Thyroid gland (tissue), 4 donors: ENCODE results near the gene WNK2.

Experiments
- CTCF ChIP-seq, 6 experiments: fragments of 200-600 bp in 3 of 6; fragments of 450-650 bp in 3 of 6; sonication (generic) in 3 of 6; IDR thresholded peaks; one replicate each; pipeline ENCODE4 v1.5.1; 2016 to 2019; ENCODE audit warnings: antibody characterized with exemption in 6 of 6, mild to moderate bottlenecking in 2 of 6, inconsistent platforms in 1 of 6, moderate library complexity in 1 of 6
- POLR2A ChIP-seq, 2 donors: fragments of 450-650 bp; IDR thresholded peaks; one replicate each; pipeline ENCODE4 v1.6.1; 2017; ENCODE audit warnings: antibody characterized with exemption in 2 of 2, mild to moderate bottlenecking in 2 of 2, moderate library complexity in 1 of 2

DNA sequence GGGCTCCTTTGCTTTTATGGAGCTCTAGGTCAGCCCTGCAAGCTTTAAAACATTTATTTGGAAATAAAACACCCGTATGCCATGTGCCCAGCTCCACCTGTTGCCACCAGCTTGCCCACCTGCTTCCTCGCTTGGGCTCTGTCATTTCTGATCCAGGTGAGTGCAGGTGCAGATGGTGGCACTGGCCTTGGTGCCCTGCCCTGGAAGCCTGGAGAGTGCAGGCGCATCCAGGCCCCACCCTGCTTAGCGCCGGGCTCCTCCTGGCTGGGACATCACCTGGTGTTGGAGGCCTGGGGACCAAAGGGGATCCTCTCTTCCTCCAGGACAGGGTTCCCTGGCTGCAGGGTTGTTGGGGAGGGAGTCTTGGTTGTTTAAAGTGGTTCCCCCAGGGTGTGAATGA lies 35.8 kb downstream of the WNK2 start:
- TF ChIP-seq CTCF (IDR thresholded peaks at IDR 0.05) = no peak
- no peak for TF ChIP-seq POLR2A (IDR thresholded peaks at IDR 0.05)
